ENCODE measurements around the gene KDELR1. TPM values are rescaled to one million over a fixed set of nuclear protein-coding genes. Genes with fewer than 3 reads are reported as not detected.
A peak's percentile ranks its signal among the peaks of the same experiment; 100 is the strongest.

The KDELR1 gene
- total RNA-seq, 1 experiment from 2014 or later, result 113 TPM

- Mint-ChIP-seq H3K27me3 (ENCODE audit: insufficient read depth, unreplicated experiment) (no peaks in the 10 kb centered on the region), H3K4me1 (ENCODE audit: insufficient read depth, unreplicated experiment) (no peaks in the 10 kb centered on the region), H3K36me3 (ENCODE audit: insufficient read depth, unreplicated experiment) (peaks cover 5% of the 10 kb centered on the region), H3K9me3 (ENCODE audit: unreplicated experiment) (no peaks in the 10 kb centered on the region), H3K4me3 (ENCODE audit: unreplicated experiment) (no peak overlapping the region), H3K27ac (ENCODE audit: low read depth, unreplicated experiment) (no peak overlapping the region)
- intact Hi-C loops (cut with micrococcal nuclease), result no loop called here
- no peak for DNase-seq (ENCODE audit: unreplicated experiment)
- TF ChIP-seq CTCF (IDR thresholded peaks at IDR 0.05; ENCODE audit: unreplicated experiment), result no peak
- POLR2A ChIA-PET, result no interaction called here
- BruUV-seq (replicated peaks), result no TSS peak
- CTCF ChIA-PET, result interaction anchor here (0.8 kb wide), 1 partner anchor 27 kb away, joined by 3 read pairs; no protein-coding TSS in a partner anchor
Observed at GRCh38 chr19:48348737-48349136, 42.6 kb downstream of the KDELR1 start.

- peaks cover 6% of the 10 kb centered on the region for H3K4me1 Mint-ChIP-seq (ENCODE audit: insufficient read depth, unreplicated experiment)
- ChIA-PET CTCF (interaction anchor here (0.6 kb wide), 1 partner anchor 12 kb away, joined by 3 read pairs; no protein-coding TSS in a partner anchor), POLR2A (no interaction called here)
- peaks cover 5% of the 10 kb centered on the region for H3K36me3 Mint-ChIP-seq (ENCODE audit: insufficient read depth, unreplicated experiment)
- intact Hi-C loops (cut with micrococcal nuclease), result no loop called here
- H3K4me3 Mint-ChIP-seq (ENCODE audit: unreplicated experiment), result no peak overlapping the region
- H3K27ac Mint-ChIP-seq (ENCODE audit: low read depth, unreplicated experiment), result no peak overlapping the region
- no peaks in the 10 kb centered on the region for H3K9me3 Mint-ChIP-seq (ENCODE audit: unreplicated experiment)
- BruUV-seq (replicated peaks), result no TSS peak
- no peaks in the 10 kb centered on the region for H3K27me3 Mint-ChIP-seq (ENCODE audit: insufficient read depth, unreplicated experiment)
- TF ChIP-seq CTCF (IDR thresholded peaks at IDR 0.05; ENCODE audit: unreplicated experiment), result no peak
- no peak for DNase-seq (ENCODE audit: unreplicated experiment)
Observed at GRCh38 chr19:48348045-48348444, 43.3 kb downstream of the KDELR1 start.

- ChIA-PET CTCF (interaction anchor here (1.1 kb wide), 1 partner anchor 31 kb away, joined by 3 read pairs; no protein-coding TSS in a partner anchor), POLR2A (interaction anchor here (1.2 kb wide), 1 partner anchor 12 kb away, joined by 4 read pairs; no protein-coding TSS in a partner anchor)
- no peaks in the 10 kb centered on the region for H3K27me3 Mint-ChIP-seq (ENCODE audit: insufficient read depth, unreplicated experiment)
- intact Hi-C loops (cut with micrococcal nuclease), result no loop called here
- TF ChIP-seq CTCF (IDR thresholded peaks at IDR 0.05; ENCODE audit: unreplicated experiment), result no peak
- H3K36me3 Mint-ChIP-seq (ENCODE audit: insufficient read depth, unreplicated experiment), result peaks cover 5% of the 10 kb centered on the region
- no peak overlapping the region for H3K4me3 Mint-ChIP-seq (ENCODE audit: unreplicated experiment)
- H3K4me1 Mint-ChIP-seq (ENCODE audit: insufficient read depth, unreplicated experiment), result peaks cover 9% of the 10 kb centered on the region
- no TSS peak for BruUV-seq (replicated peaks)
- no peak for DNase-seq (ENCODE audit: unreplicated experiment)
- H3K9me3 Mint-ChIP-seq (ENCODE audit: unreplicated experiment), result no peaks in the 10 kb centered on the region
- H3K27ac Mint-ChIP-seq (ENCODE audit: low read depth, unreplicated experiment), result no peak overlapping the region
Observed at GRCh38 chr19:48346191-48346590, 45.2 kb downstream of the KDELR1 start.

GRCh38 chr19:48344892-48345291, 46.5 kb downstream of the KDELR1 start:
- ChIA-PET CTCF (interaction anchor here (0.6 to 1.2 kb wide), 3 partner anchors 9 to 46 kb away, joined by 3 to 4 read pairs (median 3); partner anchors contain the start of gene KDELR1), POLR2A (no interaction called here)
- no peak for TF ChIP-seq CTCF (IDR thresholded peaks at IDR 0.05; ENCODE audit: unreplicated experiment)
- no peaks in the 10 kb centered on the region for H3K27me3 Mint-ChIP-seq (ENCODE audit: insufficient read depth, unreplicated experiment)
- intact Hi-C loops (cut with micrococcal nuclease), result no loop called here
- H3K9me3 Mint-ChIP-seq (ENCODE audit: unreplicated experiment), result no peaks in the 10 kb centered on the region
- H3K27ac Mint-ChIP-seq (ENCODE audit: low read depth, unreplicated experiment), result no peak overlapping the region
- DNase-seq (ENCODE audit: unreplicated experiment), result peak; percentile 21
- peaks cover 15% of the 10 kb centered on the region for H3K4me1 Mint-ChIP-seq (ENCODE audit: insufficient read depth, unreplicated experiment)
- H3K4me3 Mint-ChIP-seq (ENCODE audit: unreplicated experiment), result no peak overlapping the region
- peaks cover 5% of the 10 kb centered on the region for H3K36me3 Mint-ChIP-seq (ENCODE audit: insufficient read depth, unreplicated experiment)
- BruUV-seq (replicated peaks), result no TSS peak

Measured in MCF 10A (cell line).